ENCODE measurements around the gene VAV1.
"Not testable (repeated sequence)": the region's sequence is repeated elsewhere in the genome, so short reads cannot be mapped to it uniquely, and the experiment has no call there.

The VAV1 gene

DNA sequence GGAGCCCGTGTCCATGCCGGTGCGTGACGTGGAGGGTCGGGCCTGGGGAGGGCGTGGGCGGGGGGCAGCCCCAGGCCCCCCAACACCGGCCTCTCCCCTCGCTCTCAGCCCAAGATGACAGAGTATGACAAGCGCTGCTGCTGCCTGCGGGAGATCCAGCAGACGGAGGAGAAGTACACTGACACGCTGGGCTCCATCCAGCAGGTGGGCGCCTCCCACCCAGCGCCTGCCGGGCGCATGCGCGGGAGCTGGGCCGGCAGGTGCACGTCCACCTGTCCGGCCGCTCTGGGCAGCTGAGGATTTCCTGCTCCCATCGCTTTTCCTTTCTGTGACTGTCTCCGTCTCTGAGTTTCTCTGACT lies 49.8 kb downstream of the VAV1 start:
- DNase-seq = no peak

- no peak for DNase-seq
Measured at GRCh38 chr19:6825076-6825774, 52.7 kb downstream of the VAV1 start.

- no peak for DNase-seq
Measured at GRCh38 chr19:6826281-6826920, 53.9 kb downstream of the VAV1 start.

DNA sequence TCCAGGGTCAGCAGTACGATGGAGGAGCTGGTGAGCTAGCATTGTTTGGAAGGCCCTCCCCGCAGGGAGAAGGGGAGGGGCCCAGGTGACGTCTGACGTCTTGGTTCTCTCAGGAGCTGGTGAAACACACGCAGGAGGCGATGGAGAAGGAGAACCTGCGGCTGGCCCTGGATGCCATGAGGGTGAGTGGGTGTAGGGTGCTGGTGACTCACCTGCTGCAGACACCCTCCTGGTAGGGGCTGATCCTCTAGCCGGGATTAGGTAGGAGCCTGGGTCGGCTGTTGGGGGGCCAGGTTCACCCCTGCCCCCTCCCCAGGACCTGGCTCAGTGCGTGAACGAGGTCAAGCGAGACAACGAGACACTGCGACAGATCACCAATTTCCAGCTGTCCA lies 55.8 kb downstream of the VAV1 start:
- DNase-seq = peak; percentile 66

GRCh38 chr19:6828698-6829633 lies 56.5 kb downstream of the VAV1 start:
- peak; percentile 21 for DNase-seq

DNA sequence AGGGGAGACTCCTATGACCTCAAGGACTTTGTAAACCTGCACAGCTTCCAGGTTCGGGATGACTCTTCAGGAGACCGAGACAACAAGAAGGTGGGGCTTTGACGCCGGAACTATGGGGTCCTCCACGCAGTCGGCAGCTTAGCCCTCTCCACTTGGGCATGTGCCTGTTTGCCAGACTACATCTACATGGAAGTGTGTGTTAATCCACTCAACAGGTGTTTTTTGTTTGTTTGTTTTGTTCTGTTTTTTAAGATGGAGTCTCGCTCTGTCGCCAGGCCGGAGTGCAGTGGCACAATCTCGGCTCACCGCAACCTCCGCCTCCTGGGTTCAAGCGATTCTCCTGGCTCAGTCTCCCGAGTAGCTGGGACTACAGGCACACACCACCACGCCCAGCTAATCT lies 57.3 kb downstream of the VAV1 start:
- DNase-seq = not testable (repeated sequence)

DNA sequence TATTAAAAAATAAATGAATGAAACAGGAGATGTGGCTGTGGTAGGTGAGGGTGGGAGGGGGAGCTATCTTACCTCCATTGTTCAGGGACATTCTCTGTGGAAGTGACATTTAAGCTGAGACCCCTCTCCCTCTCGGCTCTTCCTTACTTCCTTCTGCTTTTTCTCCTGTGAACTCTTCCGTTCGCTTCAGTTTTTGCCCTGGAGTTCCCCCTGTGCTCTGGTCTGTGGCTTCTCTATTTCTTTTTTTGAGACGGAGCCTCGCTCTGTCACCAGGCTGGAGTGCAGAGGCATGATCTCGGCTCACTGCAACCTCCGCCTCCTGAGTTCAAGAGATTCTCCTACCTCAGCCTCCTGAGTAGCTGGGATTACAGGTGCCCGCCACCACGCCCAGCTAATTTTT lies 58.6 kb downstream of the VAV1 start:
- not testable (repeated sequence) for DNase-seq

DNA sequence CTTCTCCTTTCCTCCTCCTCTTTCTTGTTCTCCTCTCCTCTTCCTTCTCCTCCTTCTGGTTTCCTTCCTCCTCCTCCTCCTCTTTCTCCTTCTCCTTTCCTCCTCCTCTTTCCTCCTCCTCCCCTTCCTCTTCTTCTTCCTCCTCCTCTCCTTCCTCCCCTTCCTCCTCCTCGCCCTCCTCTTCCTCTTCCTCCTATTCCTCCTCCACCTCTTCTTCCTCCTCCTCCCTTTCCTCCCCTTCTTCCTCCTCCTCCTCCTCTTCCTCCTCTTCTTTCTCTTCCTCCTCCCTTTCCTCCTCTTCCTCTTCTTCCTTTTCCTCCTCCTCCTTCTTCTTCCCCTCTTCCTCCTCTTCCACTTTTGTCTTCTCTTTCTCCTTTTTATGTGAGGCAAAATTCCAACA lies 59.9 kb downstream of the VAV1 start:
- DNase-seq = no peak

DNA sequence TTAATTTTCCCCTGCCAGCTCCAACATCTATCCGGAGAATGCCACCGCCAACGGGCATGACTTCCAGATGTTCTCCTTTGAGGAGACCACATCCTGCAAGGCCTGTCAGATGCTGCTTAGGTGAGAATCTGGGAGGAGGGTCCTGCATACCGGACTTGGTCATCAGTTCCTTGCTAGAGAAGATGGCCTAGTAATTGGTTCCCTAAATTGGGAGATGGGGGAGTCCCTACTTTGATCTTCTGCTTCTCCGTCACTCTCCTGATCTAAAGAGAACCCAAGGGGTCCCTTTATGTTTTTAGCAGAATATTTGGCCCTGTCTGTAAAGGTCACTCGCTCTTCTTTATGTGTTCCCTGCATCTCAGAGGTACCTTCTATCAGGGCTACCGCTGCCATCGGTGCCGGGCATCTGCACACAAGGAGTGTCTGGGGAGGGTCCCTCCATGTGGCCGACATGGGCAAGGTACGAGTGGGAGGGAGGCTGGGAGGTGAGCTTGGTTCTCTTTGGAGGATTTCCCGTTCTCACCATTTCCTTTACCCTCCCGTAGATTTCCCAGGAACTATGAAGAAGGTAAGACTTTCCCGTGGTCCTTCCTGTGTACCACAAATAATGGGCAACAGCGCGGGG lies 60.8 kb downstream of the VAV1 start:
- DNase-seq = no peak

DNA sequence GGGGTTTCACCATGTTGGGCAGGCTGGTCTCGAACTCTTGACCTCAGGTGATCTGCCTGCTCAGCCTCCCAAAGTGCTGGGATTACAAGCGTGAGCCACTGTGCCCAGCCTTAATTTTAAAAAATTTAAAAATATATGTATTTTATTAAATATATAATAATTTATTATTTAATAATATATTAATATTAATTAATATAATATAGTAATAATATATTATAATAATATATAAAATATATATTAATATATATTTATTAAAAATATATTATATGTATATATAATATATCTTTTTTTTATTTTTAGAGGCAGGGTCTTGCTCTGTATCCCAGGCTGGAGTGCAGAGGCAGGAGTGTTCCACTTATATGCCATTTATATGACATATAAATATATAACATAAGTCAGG lies 61.9 kb downstream of the VAV1 start:
- no peak for DNase-seq

DNA sequence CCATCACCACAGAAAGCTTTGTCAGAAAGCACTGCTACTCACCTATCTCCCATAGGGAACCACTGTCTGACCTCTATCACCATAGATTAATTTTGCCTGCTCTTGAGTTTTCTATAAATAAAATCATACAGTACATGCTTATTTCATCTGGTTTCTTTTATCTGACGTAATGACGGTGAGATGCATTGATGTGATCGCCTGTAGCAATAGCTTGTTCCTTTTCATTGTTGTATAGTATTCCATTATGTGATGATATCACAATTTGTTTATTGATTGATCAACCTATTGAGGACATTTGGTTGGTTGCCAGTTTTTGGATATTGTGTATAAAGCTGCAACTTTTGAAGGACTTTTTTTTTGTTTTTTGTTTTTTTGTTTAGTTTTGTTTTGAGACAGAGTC lies 63.0 kb downstream of the VAV1 start:
- no peak for DNase-seq

GRCh38 chr19:6837525-6837924 lies 65.0 kb downstream of the VAV1 start:
- no peak for DNase-seq

DNA sequence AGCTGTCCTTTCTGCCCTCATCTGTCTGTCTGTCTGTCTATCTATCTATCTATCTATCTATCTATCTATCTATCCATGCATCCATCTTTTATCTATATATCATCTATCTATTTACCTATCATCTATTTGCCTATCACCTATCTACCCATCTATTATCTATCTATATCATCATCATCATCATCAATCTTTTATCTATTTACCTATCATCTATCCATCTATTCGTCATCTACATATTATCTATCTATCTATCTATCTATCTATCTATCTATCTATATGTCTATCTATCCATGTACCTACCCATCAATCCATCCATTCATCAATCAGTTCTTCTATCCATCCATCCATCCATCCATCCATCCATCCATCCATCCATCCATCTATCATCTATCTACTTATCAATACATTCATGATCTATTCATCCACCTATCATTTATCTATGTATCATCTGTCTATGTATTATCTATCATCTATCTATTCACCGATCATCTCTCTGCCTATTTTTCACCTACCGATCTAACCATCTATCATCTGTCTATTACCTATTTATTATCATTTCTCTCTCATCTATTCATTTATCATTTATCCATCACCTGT lies 65.7 kb downstream of the VAV1 start:
- no peak for DNase-seq

GRCh38 chr19:6842871-6843607 lies 70.5 kb downstream of the VAV1 start:
- no peak for DNase-seq

- DNase-seq = no peak
Measured at GRCh38 chr19:6847828-6848200, 75.3 kb downstream of the VAV1 start.

GRCh38 chr19:6848986-6849385 lies 76.5 kb downstream of the VAV1 start:
- no peak for DNase-seq

DNA sequence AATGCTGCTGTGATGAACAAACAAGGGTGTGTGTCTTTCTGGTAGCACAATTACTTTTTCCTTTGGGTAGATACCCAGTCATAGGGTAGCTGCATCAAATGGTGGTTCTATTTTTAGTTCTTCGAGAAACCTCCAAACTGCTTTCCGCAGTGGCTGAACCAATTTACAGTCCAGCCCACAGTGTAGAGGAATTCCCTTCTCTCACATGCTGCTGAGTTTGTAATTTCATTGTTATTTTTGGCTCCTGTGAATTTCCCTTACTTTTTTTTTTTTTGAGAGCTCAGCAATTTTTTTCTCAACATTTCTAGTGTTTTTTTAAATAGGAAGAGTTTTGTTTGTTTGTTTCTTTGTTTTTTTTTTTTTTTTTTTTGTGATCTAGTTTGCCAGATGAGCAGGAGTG lies 77.4 kb downstream of the VAV1 start:
- no peak for DNase-seq

DNA sequence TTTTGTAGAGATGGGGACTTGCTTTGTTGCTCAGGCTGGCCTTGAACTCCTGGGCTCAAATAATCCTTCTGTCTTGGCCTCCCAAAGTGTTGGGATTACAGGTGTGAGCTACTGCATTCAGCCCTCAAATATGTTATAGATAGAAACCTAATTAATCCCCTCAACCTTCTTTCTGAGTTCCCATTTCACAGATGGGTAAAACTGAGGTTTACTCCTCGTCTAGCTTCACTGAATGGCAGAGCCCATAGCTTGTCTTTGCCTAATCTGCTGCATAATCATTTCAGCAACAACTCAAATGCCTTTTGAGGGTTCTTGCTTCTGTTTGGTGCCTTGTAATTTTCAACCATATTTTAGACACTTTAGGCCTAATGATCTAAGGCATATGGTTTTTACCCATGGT lies 78.9 kb downstream of the VAV1 start:
- DNase-seq = no peak

DNA sequence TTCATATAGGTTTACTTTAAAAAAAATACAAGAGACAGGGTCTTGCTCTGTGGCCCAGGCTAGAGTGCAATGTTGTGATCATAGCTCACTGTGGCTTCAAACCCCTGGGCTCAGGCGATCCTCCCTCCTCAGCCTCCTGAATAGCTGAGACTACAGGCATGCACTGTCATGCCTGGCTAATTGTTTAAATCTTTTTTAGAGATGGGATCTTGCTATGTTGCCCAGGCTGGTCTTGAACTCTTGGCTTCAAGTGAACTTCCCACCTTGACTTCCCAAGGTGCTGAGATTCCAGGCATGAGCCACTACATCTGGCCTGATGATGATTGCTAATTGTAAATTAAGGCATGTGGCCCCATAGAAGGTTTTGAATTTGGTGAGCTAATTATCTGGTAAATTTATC lies 79.5 kb downstream of the VAV1 start:
- no peak for DNase-seq

DNA sequence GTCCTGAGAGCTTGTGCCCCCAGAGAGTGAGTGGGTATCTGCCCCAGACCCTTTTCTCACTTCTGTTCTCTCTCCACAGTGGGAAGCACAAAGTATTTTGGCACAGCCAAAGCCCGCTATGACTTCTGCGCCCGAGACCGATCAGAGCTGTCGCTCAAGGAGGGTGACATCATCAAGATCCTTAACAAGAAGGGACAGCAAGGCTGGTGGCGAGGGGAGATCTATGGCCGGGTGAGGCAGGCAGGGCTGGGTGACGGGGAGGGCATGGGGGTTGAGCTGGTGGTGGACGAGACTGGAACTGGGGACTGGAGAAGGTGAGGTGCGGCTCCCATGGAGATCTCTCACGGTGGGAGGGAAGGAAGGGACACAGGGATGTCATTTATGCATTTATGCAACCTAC lies 81.4 kb downstream of the VAV1 start:
- no peak for DNase-seq

DNA sequence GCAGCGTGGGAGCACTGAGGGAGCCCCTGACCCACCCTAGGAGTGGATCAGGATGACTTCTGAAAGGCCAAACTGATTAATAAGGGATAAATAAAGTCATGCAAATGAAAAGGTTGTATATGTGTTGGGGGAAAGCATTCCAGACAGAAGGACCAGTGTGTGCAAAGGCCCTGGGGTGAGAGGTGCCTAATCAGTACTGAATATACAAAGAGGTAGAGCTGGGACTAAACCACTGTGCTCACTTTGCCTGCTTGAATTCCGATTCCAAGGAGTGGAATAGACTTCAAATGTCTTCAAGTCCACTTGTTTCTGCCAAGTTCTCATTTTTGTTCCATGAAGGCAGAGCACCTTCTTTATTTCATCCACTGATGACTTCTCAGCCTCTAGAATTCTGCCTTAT lies 82.2 kb downstream of the VAV1 start:
- DNase-seq = no peak

GRCh38 chr19:6856749-6857372 lies 84.4 kb downstream of the VAV1 start:
- no peak for DNase-seq
